Measurements from ENCODE around the gene ALPK1.
"Not testable (repeated sequence)": the region's sequence is repeated elsewhere in the genome, so short reads cannot be mapped to it uniquely, and the experiment has no call there.

The ALPK1 gene

DNA sequence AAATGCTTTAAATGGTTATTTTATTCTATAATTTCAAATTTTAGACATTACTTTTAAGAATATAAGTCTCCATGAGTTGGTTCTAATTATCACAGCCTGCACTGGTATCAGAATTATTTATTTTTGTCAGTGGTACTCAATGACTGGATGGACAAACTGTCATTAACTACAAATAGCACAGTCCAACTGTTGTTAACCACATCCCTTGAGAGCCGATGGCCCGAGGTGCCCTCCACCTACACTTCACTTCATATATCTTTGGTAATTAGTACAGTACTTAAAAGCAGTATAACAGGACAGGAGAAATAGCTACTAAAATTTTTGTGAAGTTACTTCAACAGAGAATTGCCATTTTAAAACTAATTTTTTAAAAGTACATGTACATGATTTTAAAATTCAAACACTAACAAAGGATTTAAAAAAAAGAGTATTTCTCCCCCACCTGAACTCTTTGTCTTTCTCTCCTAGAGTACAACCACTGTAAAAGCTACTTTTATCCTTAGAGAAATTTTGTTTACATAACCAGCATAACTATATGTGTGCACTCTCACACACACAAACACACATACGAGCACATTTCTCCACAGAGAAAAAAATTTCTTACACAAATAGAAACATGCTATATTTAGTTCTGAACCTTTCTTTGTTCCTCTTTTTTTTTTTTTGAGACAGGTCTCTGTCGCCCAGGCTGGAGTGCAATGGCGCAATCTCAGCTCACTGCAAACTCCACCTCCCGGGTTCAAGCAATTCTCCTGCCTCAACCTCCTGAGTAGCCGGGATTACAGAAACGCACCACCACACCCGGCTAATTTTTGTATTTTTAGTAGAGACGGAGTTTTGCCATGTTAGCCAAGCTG lies 17.9 kb upstream of the ALPK1 start:
- Histone ChIP-seq H3K27me3 (ENCODE audit: insufficient read depth, insufficient read length) (no peaks in the 10 kb centered on the region), H3K9ac (ENCODE audit: insufficient read length, low read depth) (no peak overlapping the region), H3K4me3 (ENCODE audit: insufficient read length, low read depth) (no peak overlapping the region), H3K4me1 (ENCODE audit: insufficient read depth, insufficient read length) (no peaks in the 10 kb centered on the region), H3K9me3 (ENCODE audit: insufficient read depth, low read length) (no peaks in the 10 kb centered on the region), H3K36me3 (ENCODE audit: insufficient read depth, insufficient read length, low read length) (peaks cover 2% of the 10 kb centered on the region)
- no peak for DNase-seq (ENCODE audit: low read depth, low spot score)
- TF ChIP-seq ZNF274 (IDR thresholded peaks at IDR 0.05; ENCODE audit: low read depth, low read length) (no peak), SUZ12 (IDR thresholded peaks at IDR 0.05; ENCODE audit: extremely low read depth, insufficient read depth, insufficient read length) (no peak), YY1 (IDR thresholded peaks at IDR 0.05; ENCODE audit: insufficient read depth, insufficient read length) (no peak)

GRCh38 chr4:112279882-112280315 lies 17.3 kb upstream of the ALPK1 start:
- no peak for DNase-seq (ENCODE audit: low read depth, low spot score)
- Histone ChIP-seq H3K9ac (ENCODE audit: insufficient read length, low read depth) (no peak overlapping the region), H3K9me3 (ENCODE audit: insufficient read depth, low read length) (no peaks in the 10 kb centered on the region), H3K27me3 (ENCODE audit: insufficient read depth, insufficient read length) (peaks cover 2% of the 10 kb centered on the region), H3K4me3 (ENCODE audit: insufficient read length, low read depth) (no peak overlapping the region), H3K4me1 (ENCODE audit: insufficient read depth, insufficient read length) (no peaks in the 10 kb centered on the region), H3K36me3 (ENCODE audit: insufficient read depth, insufficient read length, low read length) (peaks cover 2% of the 10 kb centered on the region)
- no peak for TF ChIP-seq YY1 (IDR thresholded peaks at IDR 0.05; ENCODE audit: insufficient read depth, insufficient read length)
- no peak for TF ChIP-seq SUZ12 (IDR thresholded peaks at IDR 0.05; ENCODE audit: extremely low read depth, insufficient read depth, insufficient read length)
- TF ChIP-seq ZNF274 (IDR thresholded peaks at IDR 0.05; ENCODE audit: low read depth, low read length) = no peak

GRCh38 chr4:112280386-112281056 lies 16.6 kb upstream of the ALPK1 start:
- no peak for DNase-seq (ENCODE audit: low read depth, low spot score)
- H3K4me1 ChIP-seq (ENCODE audit: insufficient read depth, insufficient read length) = no peaks in the 10 kb centered on the region
- TF ChIP-seq ZNF274 (IDR thresholded peaks at IDR 0.05; ENCODE audit: low read depth, low read length) (no peak), SUZ12 (IDR thresholded peaks at IDR 0.05; ENCODE audit: extremely low read depth, insufficient read depth, insufficient read length) (no peak), YY1 (IDR thresholded peaks at IDR 0.05; ENCODE audit: insufficient read depth, insufficient read length) (no peak)
- H3K9ac ChIP-seq (ENCODE audit: insufficient read length, low read depth) = no peak overlapping the region
- peaks cover 7% of the 10 kb centered on the region for H3K27me3 ChIP-seq (ENCODE audit: insufficient read depth, insufficient read length)
- H3K9me3 ChIP-seq (ENCODE audit: insufficient read depth, low read length) = no peaks in the 10 kb centered on the region
- H3K4me3 ChIP-seq (ENCODE audit: insufficient read length, low read depth) = no peak overlapping the region
- H3K36me3 ChIP-seq (ENCODE audit: insufficient read depth, insufficient read length, low read length) = peaks cover 2% of the 10 kb centered on the region

- not testable (repeated sequence) for H3K4me3 ChIP-seq (ENCODE audit: insufficient read length, low read depth); H3K9ac ChIP-seq (ENCODE audit: insufficient read length, low read depth); H3K4me1 ChIP-seq (ENCODE audit: insufficient read depth, insufficient read length); DNase-seq (ENCODE audit: low read depth, low spot score); H3K9me3 ChIP-seq (ENCODE audit: insufficient read depth, low read length); H3K36me3 ChIP-seq (ENCODE audit: insufficient read depth, insufficient read length, low read length)
- peaks cover 18% of the 10 kb centered on the region for H3K27me3 ChIP-seq (ENCODE audit: insufficient read depth, insufficient read length)
Observed at GRCh38 chr4:112281895-112282398, 15.2 kb upstream of the ALPK1 start.

DNA sequence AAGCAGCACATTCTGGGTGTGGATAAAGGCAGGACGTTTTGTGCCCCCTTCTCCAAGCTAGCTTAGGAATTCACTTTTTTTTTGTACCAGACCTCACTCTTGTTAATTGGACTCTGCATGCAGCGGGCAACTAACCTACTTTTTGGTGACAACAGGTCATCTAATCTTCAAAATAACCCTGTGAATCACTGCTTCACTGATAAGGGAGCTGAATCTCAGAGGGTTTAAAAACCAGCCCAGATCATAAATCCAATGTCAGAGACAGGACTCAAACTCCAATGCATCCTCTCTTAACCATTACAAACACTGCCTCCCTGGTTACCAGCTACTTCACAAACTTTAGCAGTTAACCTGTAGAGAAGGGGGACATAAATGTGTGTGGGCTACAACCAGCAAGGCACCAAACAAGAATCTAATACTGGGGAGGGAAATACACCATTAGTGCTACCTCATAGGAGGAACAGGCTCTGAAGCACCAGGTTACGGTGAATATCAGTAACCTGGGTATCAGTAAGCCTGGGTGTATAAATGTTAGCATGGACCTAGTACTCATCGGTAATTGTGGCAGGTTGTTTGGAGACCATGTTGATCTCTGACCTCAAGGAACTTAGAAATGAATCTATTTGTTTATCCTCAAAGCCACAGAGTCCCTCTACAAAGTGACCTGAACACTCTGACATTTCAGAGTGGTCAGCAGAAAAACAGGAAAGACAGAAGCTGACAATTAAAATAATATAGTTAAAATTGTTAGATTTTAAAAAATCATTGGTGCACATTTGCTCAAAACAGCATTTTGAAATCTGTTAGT lies 14.1 kb upstream of the ALPK1 start:
- H3K4me1 ChIP-seq (ENCODE audit: insufficient read depth, insufficient read length) = no peaks in the 10 kb centered on the region
- no peak for DNase-seq (ENCODE audit: low read depth, low spot score)
- H3K9ac ChIP-seq (ENCODE audit: insufficient read length, low read depth) = no peak overlapping the region
- no peak overlapping the region for H3K4me3 ChIP-seq (ENCODE audit: insufficient read length, low read depth)
- H3K9me3 ChIP-seq (ENCODE audit: insufficient read depth, low read length) = no peaks in the 10 kb centered on the region
- TF ChIP-seq YY1 (IDR thresholded peaks at IDR 0.05; ENCODE audit: insufficient read depth, insufficient read length) (no peak), ZNF274 (IDR thresholded peaks at IDR 0.05; ENCODE audit: low read depth, low read length) (no peak), SUZ12 (IDR thresholded peaks at IDR 0.05; ENCODE audit: extremely low read depth, insufficient read depth, insufficient read length) (no peak)
- peaks cover 19% of the 10 kb centered on the region for H3K27me3 ChIP-seq (ENCODE audit: insufficient read depth, insufficient read length)
- no peaks in the 10 kb centered on the region for H3K36me3 ChIP-seq (ENCODE audit: insufficient read depth, insufficient read length, low read length)

GRCh38 chr4:112284166-112284565 lies 13.0 kb upstream of the ALPK1 start:
- TF ChIP-seq ZNF274 (IDR thresholded peaks at IDR 0.05; ENCODE audit: low read depth, low read length) (no peak), YY1 (IDR thresholded peaks at IDR 0.05; ENCODE audit: insufficient read depth, insufficient read length) (no peak), SUZ12 (IDR thresholded peaks at IDR 0.05; ENCODE audit: extremely low read depth, insufficient read depth, insufficient read length) (no peak)
- no peak overlapping the region for H3K4me3 ChIP-seq (ENCODE audit: insufficient read length, low read depth)
- H3K9me3 ChIP-seq (ENCODE audit: insufficient read depth, low read length) = no peaks in the 10 kb centered on the region
- no peak overlapping the region for H3K9ac ChIP-seq (ENCODE audit: insufficient read length, low read depth)
- H3K36me3 ChIP-seq (ENCODE audit: insufficient read depth, insufficient read length, low read length) = no peaks in the 10 kb centered on the region
- no peak for DNase-seq (ENCODE audit: low read depth, low spot score)
- H3K27me3 ChIP-seq (ENCODE audit: insufficient read depth, insufficient read length) = peaks cover 19% of the 10 kb centered on the region
- no peaks in the 10 kb centered on the region for H3K4me1 ChIP-seq (ENCODE audit: insufficient read depth, insufficient read length)

All from NT2/D1 (cell line).